NB4 (cell line): ENCODE data around the gene PRR35.

Source experiments
- DNase-seq: peaks from one replicate; pipeline ENCODE4 v3.0.0; 2010; ENCODE audit warnings: low read depth
- H3K4me3 ChIP-seq: one replicate; pipeline ENCODE4 v1.5.1; 2011; ENCODE audit warnings: mild to moderate bottlenecking, low read depth, low read length, moderate library complexity
- MYC ChIP-seq: IDR thresholded peaks from 2 replicates; pipeline ENCODE4 v1.6.1; 2011; ENCODE audit warnings: low read depth, low read length
- POLR2A ChIP-seq: IDR thresholded peaks from 2 replicates; pipeline ENCODE4 v1.6.1; 2011; ENCODE audit warnings: mild to moderate bottlenecking; ENCODE audit not compliant: insufficient read length; ENCODE audit errors: extremely low read depth
- TF ChIP-seq, protein P1 (sequence below): IDR thresholded peaks from one replicate; pipeline ENCODE4 v1.5.1; 2012; ENCODE audit warnings: low read depth, low read length
- TF ChIP-seq, protein P2 (sequence below): IDR thresholded peaks from 2 replicates; pipeline ENCODE4 v1.6.1; 2011; ENCODE audit warnings: low read depth, low read length

PRR35 gene

DNA sequence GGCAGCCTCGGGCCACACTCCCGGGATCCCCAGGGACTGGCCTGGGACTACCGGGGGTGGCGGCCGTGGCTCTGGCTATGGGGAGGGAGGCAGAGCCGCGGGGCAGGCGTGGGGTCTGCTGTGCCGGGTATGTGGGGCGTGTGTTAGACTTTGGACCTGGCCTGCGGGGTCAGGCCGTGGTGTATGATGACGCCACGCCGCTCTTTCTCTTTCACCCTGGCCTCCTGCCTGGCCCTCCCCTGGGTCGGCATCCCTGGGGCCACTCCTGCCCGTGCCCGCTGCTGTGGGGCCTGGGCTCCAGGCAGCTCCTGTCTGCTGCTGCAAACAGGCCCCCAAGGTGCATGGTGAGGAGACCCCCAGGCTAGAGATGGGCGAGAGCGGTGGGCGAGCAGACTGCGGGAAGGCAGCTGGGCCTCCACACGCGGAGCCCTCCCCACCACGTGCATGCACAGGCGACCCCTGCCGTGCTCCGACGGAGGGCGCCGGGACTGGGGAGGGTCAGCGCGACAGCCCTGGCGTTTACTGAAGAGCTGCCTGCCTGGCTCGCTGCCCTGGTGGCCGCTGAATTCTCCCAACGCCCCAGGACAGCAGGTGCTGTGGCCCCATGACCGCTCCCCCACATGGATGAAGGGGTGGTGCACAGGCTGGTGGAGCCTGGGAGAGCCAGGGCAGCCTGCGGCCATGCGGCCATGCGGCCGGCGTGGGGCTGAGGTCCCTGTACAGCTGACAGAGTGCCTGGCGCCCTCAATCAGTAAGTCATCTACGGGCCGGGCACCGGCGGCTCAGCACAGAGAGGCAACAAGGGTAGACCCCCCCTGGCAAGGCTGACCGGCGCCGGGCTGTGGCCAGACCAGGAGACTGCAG, 16.7 kb upstream of the PRR35 start:
- no peak for TF ChIP-seq MYC
- TF ChIP-seq, protein P1, sequence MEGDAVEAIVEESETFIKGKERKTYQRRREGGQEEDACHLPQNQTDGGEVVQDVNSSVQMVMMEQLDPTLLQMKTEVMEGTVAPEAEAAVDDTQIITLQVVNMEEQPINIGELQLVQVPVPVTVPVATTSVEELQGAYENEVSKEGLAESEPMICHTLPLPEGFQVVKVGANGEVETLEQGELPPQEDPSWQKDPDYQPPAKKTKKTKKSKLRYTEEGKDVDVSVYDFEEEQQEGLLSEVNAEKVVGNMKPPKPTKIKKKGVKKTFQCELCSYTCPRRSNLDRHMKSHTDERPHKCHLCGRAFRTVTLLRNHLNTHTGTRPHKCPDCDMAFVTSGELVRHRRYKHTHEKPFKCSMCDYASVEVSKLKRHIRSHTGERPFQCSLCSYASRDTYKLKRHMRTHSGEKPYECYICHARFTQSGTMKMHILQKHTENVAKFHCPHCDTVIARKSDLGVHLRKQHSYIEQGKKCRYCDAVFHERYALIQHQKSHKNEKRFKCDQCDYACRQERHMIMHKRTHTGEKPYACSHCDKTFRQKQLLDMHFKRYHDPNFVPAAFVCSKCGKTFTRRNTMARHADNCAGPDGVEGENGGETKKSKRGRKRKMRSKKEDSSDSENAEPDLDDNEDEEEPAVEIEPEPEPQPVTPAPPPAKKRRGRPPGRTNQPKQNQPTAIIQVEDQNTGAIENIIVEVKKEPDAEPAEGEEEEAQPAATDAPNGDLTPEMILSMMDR: no peak
- TF ChIP-seq, protein P2, sequence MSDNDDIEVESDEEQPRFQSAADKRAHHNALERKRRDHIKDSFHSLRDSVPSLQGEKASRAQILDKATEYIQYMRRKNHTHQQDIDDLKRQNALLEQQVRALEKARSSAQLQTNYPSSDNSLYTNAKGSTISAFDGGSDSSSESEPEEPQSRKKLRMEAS: no peak
- no peak for TF ChIP-seq POLR2A
- H3K4me3 ChIP-seq: no peak overlapping the region
- no peak for DNase-seq

DNA sequence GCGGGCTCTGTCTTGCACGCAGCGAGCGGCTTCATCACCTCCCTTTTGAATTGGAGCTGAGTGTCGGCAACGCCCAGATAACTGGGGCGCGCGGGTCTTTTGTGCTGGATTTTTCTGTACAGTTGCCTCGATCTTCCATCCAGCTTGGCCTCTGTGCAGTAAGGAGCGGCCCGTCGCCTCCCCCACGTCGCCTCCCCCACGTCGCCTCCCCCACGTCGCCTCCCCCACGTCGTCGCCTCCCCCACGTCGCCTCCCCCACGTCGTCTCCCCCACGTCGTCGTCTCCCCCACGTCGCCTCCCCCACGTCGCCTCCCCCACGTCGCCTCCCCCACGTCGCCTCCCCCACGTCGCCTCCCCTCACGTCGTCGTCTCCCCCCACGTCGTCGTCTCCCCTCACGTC, 15.7 kb upstream of the PRR35 start:
- TF ChIP-seq POLR2A: no peak
- TF ChIP-seq, protein P2: no peak
- no peak for TF ChIP-seq MYC
- TF ChIP-seq, protein P1: no peak
- peak; percentile 16 for DNase-seq
- H3K4me3 ChIP-seq: no peak overlapping the region

DNA sequence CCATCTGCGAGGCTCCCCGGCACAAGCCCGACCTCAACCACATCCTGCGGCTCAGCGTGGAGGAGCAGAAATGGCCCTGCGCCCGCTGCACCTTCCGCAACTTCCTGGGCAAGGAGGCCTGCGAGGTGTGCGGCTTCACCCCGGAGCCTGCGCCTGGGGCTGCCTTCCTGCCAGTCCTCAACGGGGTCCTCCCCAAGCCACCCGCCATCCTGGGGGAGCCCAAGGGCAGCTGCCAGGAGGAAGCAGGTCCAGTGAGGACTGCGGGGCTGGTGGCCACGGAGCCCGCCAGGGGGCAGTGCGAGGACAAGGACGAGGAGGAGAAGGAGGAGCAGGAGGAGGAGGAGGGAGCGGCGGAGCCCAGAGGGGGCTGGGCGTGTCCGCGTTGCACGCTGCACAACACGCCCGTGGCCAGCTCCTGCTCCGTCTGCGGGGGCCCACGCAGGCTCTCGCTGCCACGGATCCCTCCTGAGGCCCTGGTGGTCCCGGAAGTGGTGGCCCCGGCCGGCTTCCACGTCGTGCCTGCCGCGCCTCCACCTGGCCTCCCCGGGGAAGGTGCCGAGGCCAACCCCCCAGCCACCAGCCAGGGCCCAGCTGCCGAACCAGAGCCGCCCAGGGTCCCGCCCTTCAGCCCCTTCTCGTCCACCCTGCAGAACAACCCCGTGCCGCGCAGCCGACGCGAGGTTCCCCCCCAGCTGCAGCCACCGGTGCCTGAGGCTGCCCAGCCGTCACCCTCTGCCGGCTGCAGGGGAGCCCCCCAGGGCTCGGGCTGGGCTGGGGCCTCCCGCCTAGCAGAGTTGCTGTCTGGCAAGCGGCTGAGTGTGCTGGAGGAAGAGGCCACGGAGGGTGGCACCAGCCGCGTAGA, 13.1 kb upstream of the PRR35 start:
- no peak for TF ChIP-seq POLR2A
- TF ChIP-seq, protein P2: peak; percentile 11; the same call in 1 of the 2 replicates
- TF ChIP-seq, protein P1: peak; percentile 64
- DNase-seq: peak; percentile 95
- H3K4me3 ChIP-seq: no peak overlapping the region

DNA sequence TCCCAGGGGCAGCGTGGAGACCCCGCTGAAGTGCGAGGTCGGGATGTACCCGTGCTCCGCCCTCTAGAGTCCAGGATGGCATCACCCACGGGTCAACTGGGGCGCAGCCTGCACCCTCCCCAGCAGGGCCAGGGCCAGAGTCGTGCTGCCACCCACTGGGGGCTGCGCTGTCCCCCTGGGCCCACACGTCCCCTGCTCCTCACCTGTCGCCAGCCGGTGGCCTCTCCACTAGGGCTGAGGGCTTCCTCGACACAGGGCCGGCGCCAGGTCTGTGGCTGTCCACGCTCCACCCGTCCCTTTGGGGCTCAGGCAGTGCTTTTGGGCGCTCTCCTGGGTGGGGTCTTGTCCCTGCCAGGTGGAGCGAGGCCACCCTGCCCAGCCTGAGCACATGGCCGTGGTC, 11.6 kb upstream of the PRR35 start:
- no peak for DNase-seq
- no peak for TF ChIP-seq MYC
- TF ChIP-seq, protein P1: no peak
- no peak for TF ChIP-seq POLR2A
- TF ChIP-seq, protein P2: no peak
- no peak overlapping the region for H3K4me3 ChIP-seq

DNA sequence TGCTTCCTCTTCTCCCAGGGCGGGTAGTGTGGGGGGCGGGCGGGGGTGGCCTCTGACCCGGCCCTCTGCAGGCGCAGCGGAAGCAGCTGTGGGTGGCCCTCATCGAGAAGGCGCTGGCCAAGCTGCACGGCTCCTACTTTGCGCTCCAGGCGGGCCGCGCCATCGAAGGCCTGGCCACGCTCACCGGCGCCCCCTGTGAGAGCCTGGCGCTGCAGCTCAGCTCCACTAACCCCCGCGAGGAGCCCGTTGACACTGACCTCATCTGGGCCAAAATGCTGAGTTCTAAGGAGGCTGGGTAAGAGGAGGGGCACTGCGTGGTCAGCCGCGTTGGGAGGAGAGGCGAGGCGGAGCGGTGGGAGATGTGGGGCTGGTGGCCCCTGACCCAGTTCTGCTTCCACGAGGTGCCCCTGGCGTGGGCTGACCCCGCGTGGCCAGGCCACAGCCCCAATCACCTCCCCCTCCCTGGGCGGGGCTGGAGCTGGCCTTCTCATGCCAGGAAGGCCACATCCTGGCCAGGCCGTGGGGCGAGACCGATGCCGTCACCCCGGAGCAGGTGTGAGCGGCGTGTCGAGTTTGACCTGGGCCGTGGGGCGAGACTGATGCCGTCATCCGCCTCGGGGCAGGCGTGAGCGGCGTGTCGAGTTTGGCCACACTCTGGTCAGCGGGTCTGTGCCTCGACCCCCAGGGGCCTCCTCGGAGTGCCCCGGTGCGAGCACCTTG, 10.5 kb upstream of the PRR35 start:
- no peak overlapping the region for H3K4me3 ChIP-seq
- TF ChIP-seq, protein P2: no peak
- TF ChIP-seq POLR2A (no peak), MYC (no peak)
- TF ChIP-seq, protein P1: no peak
- no peak for DNase-seq
